HuH-7.5 (cell line): ENCODE results near the gene IMMP2L.

Experiments
- DNase-seq: peaks from one replicate; pipeline ENCODE4 v3.0.0; 2011; ENCODE audit warnings: low spot score

The IMMP2L gene

GRCh38 chr7:110803602-110804143 is 758.6 kb downstream of the IMMP2L start:
- no peak for DNase-seq

- no peak for DNase-seq
These were observed 760.8 kb downstream of the IMMP2L start for GRCh38 chr7:110801502-110801901.

GRCh38 chr7:110800984-110801383 is 761.3 kb downstream of the IMMP2L start:
- no peak for DNase-seq

- DNase-seq = no peak
These were observed 764.6 kb downstream of the IMMP2L start for GRCh38 chr7:110797656-110798055.

- no peak for DNase-seq
These were observed 771.3 kb downstream of the IMMP2L start for GRCh38 chr7:110790992-110791391.

- DNase-seq = no peak
These were observed 775.8 kb downstream of the IMMP2L start for GRCh38 chr7:110786328-110786965.

GRCh38 chr7:110784749-110785148 is 777.5 kb downstream of the IMMP2L start:
- no peak for DNase-seq

- no peak for DNase-seq
These were observed 781.6 kb downstream of the IMMP2L start for GRCh38 chr7:110780712-110781111.

- no peak for DNase-seq
These were observed 783.0 kb downstream of the IMMP2L start for GRCh38 chr7:110779339-110779738.

GRCh38 chr7:110775046-110775445 is 787.2 kb downstream of the IMMP2L start:
- DNase-seq = no peak

GRCh38 chr7:110774071-110774470 is 788.2 kb downstream of the IMMP2L start:
- DNase-seq = no peak

- no peak for DNase-seq
These were observed 789.7 kb downstream of the IMMP2L start for GRCh38 chr7:110772615-110773014.

- DNase-seq = no peak
These were observed 790.6 kb downstream of the IMMP2L start for GRCh38 chr7:110771717-110772116.

- DNase-seq = no peak
These were observed 794.7 kb downstream of the IMMP2L start for GRCh38 chr7:110767550-110768110.

GRCh38 chr7:110766864-110767263 is 795.4 kb downstream of the IMMP2L start:
- no peak for DNase-seq

- DNase-seq = no peak
These were observed 797.4 kb downstream of the IMMP2L start for GRCh38 chr7:110764852-110765251.

GRCh38 chr7:110762546-110763225 is 799.6 kb downstream of the IMMP2L start:
- DNase-seq = no peak

GRCh38 chr7:110760341-110760740 is 802.0 kb downstream of the IMMP2L start:
- DNase-seq = no peak

GRCh38 chr7:110759069-110759468 is 803.2 kb downstream of the IMMP2L start:
- no peak for DNase-seq

GRCh38 chr7:110754649-110755048 is 807.6 kb downstream of the IMMP2L start:
- no peak for DNase-seq

- DNase-seq = no peak
These were observed 811.2 kb downstream of the IMMP2L start for GRCh38 chr7:110750931-110751605.

- DNase-seq = no peak
These were observed 829.1 kb downstream of the IMMP2L start for GRCh38 chr7:110733221-110733620.

GRCh38 chr7:110724811-110725210 is 837.5 kb downstream of the IMMP2L start:
- no peak for DNase-seq
